ENCODE measurements around the gene TFDP1.

Gene TFDP1

DNA sequence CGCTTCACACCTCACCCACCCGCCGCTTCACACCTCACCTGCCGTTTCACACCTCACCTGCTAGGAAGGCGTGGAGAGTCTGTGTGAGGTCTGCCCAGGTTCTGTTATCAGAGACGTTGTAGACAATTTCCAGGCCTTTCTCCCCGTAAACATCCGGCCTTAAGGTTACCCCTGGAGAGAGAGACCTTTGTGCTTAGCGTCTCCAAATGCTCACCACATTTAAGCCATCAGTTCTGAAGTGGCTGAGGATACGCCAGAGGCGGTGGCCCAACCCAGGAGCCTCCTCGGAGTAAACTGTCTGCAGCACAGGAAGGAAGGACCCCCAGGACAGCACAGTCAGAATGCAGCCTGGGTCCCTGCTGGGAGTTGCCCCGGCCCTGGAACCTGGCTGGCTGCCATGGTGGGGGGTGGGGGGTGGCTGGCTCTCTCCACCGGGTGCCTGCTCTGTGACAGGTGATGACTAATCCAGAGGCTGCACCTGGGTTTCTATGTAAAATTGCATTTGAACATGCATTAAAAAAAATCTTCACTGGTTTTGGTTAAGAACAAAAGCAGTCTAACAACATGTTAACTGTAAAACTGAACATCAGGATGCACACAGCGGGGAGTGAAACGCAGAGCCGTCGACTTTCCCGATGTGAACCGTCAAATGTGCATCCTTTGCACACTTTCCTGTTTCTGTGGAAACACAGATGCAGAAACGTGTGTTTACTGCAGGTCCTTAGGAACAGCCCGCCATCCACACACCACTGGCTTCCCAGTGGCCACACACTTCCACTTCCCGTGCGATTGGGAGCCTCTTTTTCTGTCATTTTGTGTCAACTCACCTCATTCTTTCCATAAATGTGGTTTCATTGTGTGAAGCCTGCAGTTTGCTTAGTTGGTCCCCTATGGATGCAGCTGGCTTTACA lies 69.0 kb downstream of the TFDP1 start:
- no peak for DNase-seq

GRCh38 chr13:113654175-113654560 lies 69.6 kb downstream of the TFDP1 start:
- no peak for DNase-seq

GRCh38 chr13:113654591-113655345 lies 70.2 kb downstream of the TFDP1 start:
- no peak for DNase-seq

DNA sequence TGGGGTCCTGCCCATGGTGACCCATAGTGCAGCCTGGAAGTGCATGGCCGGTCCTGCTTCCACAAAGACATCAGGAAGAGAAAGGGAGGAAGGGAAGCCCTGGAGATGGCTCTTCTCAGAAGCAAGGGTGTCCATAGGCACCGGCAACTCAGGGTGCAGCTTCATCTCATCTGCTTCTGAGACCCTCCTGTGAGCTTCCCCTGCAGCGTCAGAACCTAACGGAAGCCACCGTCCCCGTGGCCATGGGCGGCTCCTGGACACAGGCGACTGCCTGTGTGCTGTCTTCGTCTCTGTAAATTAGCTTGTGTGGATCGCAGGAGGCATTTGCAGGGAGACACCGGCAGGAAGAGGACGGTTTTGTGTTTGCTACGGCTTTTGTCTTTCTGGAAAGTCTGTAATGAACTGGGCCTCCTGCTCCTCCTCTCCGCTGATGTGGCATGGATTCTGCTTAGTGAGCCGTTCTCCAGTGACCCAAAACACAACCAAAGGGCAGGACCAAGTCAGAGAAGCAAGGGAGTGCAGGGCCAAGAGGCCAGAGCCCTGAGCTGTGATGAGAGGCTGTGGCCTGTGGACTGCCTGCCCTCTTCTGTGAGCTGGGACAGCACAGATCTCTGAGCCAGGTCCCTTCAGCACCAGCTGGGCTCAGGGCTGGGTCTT lies 70.9 kb downstream of the TFDP1 start:
- DNase-seq: no peak

- no peak for DNase-seq
Measured at GRCh38 chr13:113656003-113656588, 71.5 kb downstream of the TFDP1 start.

DNA sequence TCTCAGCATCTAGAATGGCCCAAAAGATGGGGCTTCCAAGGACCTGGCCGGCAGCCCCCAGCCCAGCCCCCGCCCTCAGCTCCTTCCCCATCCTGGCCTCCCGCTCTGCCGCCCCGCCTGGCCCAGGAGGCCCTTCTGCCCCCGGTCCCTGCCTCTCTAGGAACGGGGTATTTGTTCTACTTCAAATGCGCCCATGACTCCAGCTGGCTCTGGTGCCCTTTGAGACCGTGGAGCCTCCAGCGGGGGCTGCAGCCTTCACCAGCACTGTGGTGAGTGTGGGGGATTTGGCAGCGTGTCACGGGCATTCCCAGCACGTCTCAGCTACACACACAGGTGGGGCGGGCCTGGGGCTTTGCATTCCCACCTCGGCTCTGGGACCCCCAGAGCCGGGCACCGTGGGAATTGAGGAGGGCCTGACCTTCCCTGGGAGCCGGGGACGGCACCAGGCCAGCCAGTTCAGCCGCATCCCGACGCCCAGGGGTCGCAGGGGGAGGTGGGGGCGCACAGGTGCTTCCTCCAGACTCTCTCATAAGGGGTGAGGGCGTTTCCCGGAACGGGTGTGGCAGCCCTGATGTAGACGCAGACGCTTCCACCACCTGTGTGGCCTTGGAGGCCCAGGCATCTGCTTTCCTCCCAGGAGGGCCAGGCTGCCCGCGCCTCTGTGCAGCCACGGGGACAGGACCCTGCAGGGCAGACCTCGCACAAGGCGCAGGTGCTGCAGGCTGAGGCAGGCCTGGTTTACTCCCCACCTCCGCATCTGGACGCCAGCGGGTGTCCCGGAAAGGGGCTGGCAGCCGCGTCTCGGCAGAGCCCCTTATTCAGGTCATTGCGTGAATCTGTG lies 72.5 kb downstream of the TFDP1 start:
- no peak for DNase-seq

DNA sequence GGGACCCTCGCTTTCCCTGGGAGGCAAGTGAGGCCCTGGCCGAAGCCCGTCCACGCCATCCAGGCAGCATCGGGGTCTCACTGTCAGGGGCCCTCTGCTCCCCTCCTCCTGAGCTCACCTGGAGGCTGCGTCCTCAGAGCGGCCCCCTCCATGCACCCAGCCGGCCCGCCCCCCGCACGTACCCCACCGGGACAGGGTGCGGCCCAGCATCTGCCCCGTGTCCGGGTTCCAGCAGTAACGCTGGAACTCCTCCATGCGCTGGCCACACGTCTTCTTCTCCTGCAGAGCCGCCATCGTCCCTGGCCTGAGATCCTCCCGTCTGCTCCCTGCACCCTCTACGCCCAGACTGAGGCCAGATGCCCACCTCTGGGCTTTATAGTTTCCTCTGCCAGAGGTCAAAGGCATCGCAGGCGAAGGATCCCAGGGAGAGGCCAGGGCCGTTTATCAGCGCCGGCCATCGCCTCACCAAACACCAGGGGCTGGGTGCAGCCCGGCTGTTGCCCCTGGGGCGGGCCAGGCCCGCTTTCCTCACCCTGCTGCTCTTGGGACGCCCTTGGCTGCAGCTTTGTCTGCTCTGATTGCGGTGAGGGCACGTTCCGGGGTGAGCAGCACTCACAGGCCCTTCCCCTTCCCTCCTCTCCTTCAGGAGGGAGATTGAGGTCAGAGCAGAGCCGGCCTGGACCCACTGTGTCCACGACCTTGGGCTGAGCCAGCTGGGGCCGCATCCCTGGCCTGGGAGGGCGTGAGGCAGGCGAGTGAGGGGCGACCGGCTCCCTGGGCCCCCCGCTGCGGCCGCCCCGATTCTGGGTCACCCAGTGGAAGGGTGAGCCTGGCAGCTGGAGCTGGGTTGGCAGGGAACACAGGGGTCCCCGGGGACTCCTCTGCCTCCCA lies 73.5 kb downstream of the TFDP1 start, which contains the start of gene ATP4B:
TSS of gene ATP4B (minus strand) at position 348 of the 891 bp plus-strand sequence. CDS start at position 294, 54 bp downstream.
- no peak for DNase-seq

GRCh38 chr13:113658836-113659235 lies 74.3 kb downstream of the TFDP1 start:
- DNase-seq: no peak

DNA sequence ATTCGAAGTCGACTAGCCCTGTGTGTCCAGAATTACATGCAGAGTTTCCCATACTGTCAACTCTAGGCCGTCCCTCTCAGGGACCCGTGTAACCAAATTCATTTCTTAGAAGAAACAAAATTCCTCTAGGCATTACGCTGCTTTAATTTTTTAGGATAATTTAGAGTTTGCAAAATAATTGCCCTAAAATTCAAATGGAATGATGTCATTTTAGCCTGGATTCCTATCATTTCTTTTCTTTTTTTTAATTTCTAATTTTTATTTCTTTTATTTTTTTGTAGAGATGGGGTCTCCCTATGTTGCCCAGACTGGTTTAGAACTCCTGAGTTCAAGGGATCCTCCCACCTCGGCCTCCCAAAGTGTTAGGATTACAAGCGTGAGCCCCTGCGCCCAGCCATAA lies 74.8 kb downstream of the TFDP1 start:
- DNase-seq: no peak

GRCh38 chr13:113660066-113660465 lies 75.5 kb downstream of the TFDP1 start:
- no peak for DNase-seq

- DNase-seq: no peak
Measured at GRCh38 chr13:113661509-113661908, 77.0 kb downstream of the TFDP1 start.

GRCh38 chr13:113663934-113664333 lies 79.4 kb downstream of the TFDP1 start:
- DNase-seq: no peak

DNA sequence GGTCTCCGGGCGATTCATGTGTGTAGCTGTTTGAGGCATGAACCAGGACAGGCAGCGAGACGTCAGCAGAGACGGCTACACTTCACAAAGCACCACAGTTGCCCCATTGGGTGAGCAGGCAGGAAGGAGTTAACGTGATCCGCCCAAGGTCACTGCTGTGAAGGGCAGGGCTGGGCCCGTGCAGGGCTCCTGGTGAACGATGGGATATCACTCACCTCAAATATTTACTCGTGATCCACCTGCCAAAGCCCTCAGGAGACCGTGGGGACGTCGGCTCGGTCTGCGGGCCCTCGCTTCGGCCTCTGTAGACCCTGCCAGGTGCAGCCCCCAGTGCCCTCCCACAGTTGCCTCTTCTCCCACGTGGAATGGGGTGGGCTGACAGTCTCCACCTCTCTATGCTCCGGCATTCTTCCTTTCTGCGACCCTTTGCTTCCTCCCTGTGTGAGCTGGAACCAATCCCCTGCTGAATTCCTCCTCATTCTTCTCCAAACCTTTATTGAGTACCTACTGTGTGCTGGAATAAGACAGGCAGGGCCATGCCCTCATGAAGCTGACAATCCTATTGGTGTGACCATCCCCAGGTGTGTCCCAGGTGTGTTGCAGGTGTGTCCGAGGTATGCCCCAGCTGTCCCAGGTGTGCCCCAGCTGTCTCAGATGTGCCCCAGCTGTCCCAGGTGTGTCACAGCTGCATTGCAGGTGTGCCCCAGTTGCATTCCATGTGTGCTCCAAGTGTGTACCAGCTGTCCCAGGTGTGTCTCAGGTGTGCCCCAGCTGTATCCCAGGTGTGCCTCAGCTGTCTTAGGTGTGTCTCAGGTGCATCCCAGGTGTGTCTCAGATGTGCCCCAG lies 80.4 kb downstream of the TFDP1 start:
- no peak for DNase-seq

DNA sequence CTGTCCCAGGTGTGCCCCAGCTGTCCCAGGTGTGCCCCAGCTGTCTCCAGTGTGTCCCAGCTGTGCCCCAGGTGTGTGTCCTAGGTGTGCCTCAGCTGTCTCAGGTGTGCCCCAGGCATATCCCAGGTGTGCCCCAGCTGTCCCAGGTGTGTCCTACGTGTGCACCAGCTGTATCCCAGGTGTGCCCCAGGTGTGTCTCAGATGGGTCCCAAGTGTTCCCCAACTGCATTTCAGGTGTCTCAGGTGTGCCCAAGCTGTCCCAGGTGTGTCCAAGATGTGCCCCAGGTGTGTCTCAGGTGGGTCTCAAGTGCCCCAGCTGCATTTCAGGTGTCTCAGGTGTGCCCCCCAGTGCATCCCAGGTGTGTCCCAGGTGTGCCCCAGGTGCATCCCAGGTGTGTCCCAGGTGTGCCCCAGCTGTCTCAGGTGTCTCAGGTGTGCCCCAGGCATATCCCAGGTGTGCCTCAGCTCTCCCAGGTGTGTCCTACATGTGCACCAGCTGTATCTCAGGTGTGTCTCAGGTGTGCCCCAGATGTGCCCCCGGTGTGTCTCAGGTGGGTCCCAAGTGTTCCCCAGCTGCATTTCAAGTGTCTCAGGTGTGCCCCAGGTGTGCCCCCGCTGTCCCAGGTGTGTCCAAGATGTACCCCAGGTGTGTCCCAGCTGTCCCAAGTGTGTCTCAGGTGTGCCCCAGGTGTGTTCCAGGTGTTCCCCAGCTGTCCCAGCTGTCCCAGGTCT lies 81.2 kb downstream of the TFDP1 start:
- DNase-seq: no peak

- no peak for DNase-seq
Measured at GRCh38 chr13:113666329-113666670, 81.7 kb downstream of the TFDP1 start.

- no peak for DNase-seq
Measured at GRCh38 chr13:113666951-113667701, 82.6 kb downstream of the TFDP1 start, which contains the start of gene GRK1. Gene GRK1 (plus strand): TSS chr13:113667219. CDS start chr13:113667387, 168 bp downstream.

DNA sequence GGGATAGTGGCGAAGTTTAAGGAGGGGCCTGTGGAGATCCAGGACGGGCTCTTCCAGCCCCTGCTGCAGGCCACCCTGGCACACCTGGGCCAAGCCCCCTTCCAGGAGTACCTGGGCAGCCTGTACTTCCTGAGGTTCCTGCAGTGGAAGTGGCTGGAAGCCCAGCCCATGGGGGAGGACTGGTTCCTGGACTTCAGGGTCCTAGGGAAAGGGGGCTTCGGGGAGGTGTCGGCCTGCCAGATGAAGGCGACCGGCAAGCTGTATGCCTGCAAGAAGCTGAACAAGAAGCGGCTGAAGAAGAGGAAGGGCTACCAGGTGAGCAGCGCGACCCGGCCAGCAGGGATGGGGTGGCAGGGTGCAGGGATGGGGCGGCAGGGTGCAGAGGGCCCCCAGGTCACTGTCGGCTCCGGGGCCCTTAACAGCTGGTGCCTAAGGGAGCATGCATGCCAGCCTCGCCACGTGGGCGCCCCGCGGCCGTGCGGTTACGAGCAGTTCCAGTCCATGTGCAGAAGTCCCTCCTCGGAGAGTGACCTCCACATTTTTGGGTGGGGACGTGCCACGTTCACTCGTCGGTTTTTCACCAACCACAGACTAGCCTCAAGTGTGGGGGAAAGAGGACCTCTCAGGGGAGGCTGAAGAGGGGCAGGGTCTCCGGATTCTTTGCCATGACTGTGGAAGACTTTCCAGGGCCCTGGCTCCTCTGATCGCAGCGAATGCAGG lies 83.4 kb downstream of the TFDP1 start:
- no peak for DNase-seq

GRCh38 chr13:113668491-113668971 lies 84.0 kb downstream of the TFDP1 start:
- DNase-seq: no peak

All from stimulated activated CD4-positive, alpha-beta T cell treated with anti-CD3 and anti-CD28 coated beads, Interleukin-4, amount 100 ng/mL, for 1 hour (primary cell).